Panc1 (cell line): Measurements from ENCODE around the gene MYH10. TPM values are rescaled to one million over a fixed set of nuclear protein-coding genes. Genes with fewer than 3 reads are reported as not detected.

Experiments used
- ATAC-seq: fragments of 200-7000 bp; cut with Tn5 transposase; 2 replicates; pipeline ENCODE4 v1.9.1; 2020; ENCODE audit warnings: mild to moderate bottlenecking, moderate library complexity
- BruUV-seq: library from RNA; stranded (reverse); fragments of 400-500 nt; replicated peaks from 2 replicates; lab custom pipeline; 2021; lab: Mats Ljungman, UMichigan
- CTCF ChIA-PET: fragments of 300-600 bp; sonication (Branson Sonifier 250); formaldehyde crosslinking; loops from one replicate; lab custom pipeline; 2022; ENCODE audit warnings: antibody characterized with exemption; lab: Charles Lee
- POLR2A ChIA-PET: fragments of 300-600 bp; sonication (Branson Sonifier 250); formaldehyde crosslinking; loops from one replicate; lab custom pipeline; 2022; ENCODE audit warnings: antibody characterized with exemption; lab: Charles Lee
- DNase-seq: peaks from one replicate; pipeline ENCODE4 v3.0.0-alpha.2; 2010; ENCODE audit warnings: low read depth, low spot score
- H3K27ac ChIP-seq: 2 replicates; pipeline ENCODE4 v1.5.1; 2011; ENCODE audit warnings: mild to moderate bottlenecking, low read length, inconsistent platforms
- H3K27me3 ChIP-seq: fragments of 200-500 bp; sonication (Bioruptor generic); 2 replicates; pipeline ENCODE4 v1.6.0; 2014; ENCODE audit warnings: low read length, inconsistent platforms; ENCODE audit not compliant: control insufficient read depth, insufficient read depth
- H3K36me3 ChIP-seq: fragments of 200-500 bp; sonication (Bioruptor generic); 2 replicates; pipeline ENCODE4 v1.5.1; 2014; ENCODE audit warnings: inconsistent platforms, mild to moderate bottlenecking, low read length, moderate library complexity; ENCODE audit not compliant: control insufficient read depth, insufficient read depth
- H3K4me1 ChIP-seq: 2 replicates; pipeline ENCODE4 v1.5.1; 2011; ENCODE audit warnings: inconsistent platforms, mild to moderate bottlenecking, low read length, moderate library complexity; ENCODE audit not compliant: control insufficient read depth, insufficient read depth
- H3K4me3 ChIP-seq, 2 experiments: 2 replicates each; pipeline ENCODE4 v1.5.1; 2011 to 2012; ENCODE audit warnings: low read depth in 2 of 2, low read length in 2 of 2, mild to moderate bottlenecking in 2 of 2, inconsistent platforms in 1 of 2, moderate library complexity in 1 of 2
- H3K9me3 ChIP-seq: fragments of 200-500 bp; sonication (Bioruptor generic); 2 replicates; pipeline ENCODE4 v1.5.1; 2014; ENCODE audit warnings: low read depth, mild to moderate bottlenecking, inconsistent platforms, low read length, moderate library complexity; ENCODE audit not compliant: control insufficient read depth, insufficient read depth
- POLR2AphosphoS5 ChIP-seq: IDR thresholded peaks from 2 replicates; pipeline ENCODE4 v1.6.1; 2012; ENCODE audit warnings: mild to moderate bottlenecking, low read depth, low read length, moderate library complexity
- SIN3A ChIP-seq: IDR thresholded peaks from 2 replicates; pipeline ENCODE4 v1.6.1; 2012; ENCODE audit warnings: low read depth, mild to moderate bottlenecking, low read length, moderate library complexity, borderline replicate concordance; ENCODE audit not compliant: insufficient read depth
- TCF7L2 ChIP-seq: IDR thresholded peaks from 2 replicates; pipeline ENCODE4 v1.6.1; 2011; ENCODE audit warnings: mild to moderate bottlenecking, low read depth, low read length, inconsistent platforms
- in situ Hi-C: cut with HindIII; loops from 2 replicates; pipeline ENCODE4 v1.10.0; 2016; ENCODE audit warnings: low sequenced_read_pairs, low pct_unique_long_range_greater_than_20kb
- intact Hi-C: fragments of 100-400 bp; cut with micrococcal nuclease; formaldehyde crosslinking; loops from one replicate; pipeline ENCODE4 v1.10.0; 2022; ENCODE audit not compliant: unreplicated experiment
- total RNA-seq: library from RNA; stranded (reverse); gene quantifications from one replicate; pipeline ENCODE4 v1.2.1, GENCODE V29; 2021; ENCODE audit not compliant: unreplicated experiment
- TF ChIP-seq, protein P1 (sequence below): fragments of 450-650 bp; IDR thresholded peaks from 2 replicates; pipeline ENCODE4 v1.5.1; 2017; ENCODE audit warnings: mild to moderate bottlenecking
- TF ChIP-seq, protein P2 (sequence below), 2 experiments: IDR thresholded peaks; 2 replicates each; pipeline ENCODE4 v1.6.1; 2011 to 2012; ENCODE audit warnings: low read depth in 2 of 2, control low read depth in 1 of 2, low read length in 1 of 2, mild to moderate bottlenecking in 1 of 2, moderate library complexity in 1 of 2; ENCODE audit not compliant: insufficient read depth in 1 of 2

The MYH10 gene
- total RNA-seq, 1 experiment from 2014 or later, result 36.5 TPM

DNA sequence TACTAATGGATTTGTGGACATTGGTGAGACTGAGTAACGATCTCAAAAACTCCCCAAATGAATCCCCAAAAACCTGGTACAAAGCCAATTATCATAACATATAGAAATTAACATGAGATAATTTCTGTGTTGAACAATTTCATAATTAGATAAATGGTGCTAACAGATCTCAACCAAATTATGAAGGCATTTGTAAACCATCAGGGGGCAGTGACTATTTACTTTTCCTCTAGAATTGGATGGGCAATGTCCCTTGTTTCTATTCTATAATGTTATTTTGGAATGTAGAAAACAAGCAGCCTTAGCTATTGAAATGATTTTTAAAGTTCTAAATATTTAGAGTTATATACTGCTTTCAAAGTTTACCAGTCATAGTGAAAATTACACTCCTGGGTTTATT lies 57.8 kb downstream of the MYH10 start:
- Histone ChIP-seq H3K36me3 (no peaks in the 10 kb centered on the region; the same call in 1 of the 2 replicates), H3K27ac (no peak overlapping the region), H3K4me1 (no peaks in the 10 kb centered on the region), H3K4me3 (no peak overlapping the region), H3K27me3 (no peaks in the 10 kb centered on the region), H3K9me3 (no peaks in the 10 kb centered on the region)
- intact Hi-C loops, result no loop called here
- ChIA-PET POLR2A (no interaction called here), CTCF (interaction anchor here (0.5 kb wide), 1 partner anchor 173 kb away, joined by 3 read pairs; no protein-coding TSS in a partner anchor)
- DNase-seq (no peak), ATAC-seq (no peak)
- BruUV-seq, result no TSS peak
- TF ChIP-seq SIN3A, result no peak
- TF ChIP-seq POLR2AphosphoS5, result no peak
- no peak for TF ChIP-seq TCF7L2
- TF ChIP-seq, protein P1, sequence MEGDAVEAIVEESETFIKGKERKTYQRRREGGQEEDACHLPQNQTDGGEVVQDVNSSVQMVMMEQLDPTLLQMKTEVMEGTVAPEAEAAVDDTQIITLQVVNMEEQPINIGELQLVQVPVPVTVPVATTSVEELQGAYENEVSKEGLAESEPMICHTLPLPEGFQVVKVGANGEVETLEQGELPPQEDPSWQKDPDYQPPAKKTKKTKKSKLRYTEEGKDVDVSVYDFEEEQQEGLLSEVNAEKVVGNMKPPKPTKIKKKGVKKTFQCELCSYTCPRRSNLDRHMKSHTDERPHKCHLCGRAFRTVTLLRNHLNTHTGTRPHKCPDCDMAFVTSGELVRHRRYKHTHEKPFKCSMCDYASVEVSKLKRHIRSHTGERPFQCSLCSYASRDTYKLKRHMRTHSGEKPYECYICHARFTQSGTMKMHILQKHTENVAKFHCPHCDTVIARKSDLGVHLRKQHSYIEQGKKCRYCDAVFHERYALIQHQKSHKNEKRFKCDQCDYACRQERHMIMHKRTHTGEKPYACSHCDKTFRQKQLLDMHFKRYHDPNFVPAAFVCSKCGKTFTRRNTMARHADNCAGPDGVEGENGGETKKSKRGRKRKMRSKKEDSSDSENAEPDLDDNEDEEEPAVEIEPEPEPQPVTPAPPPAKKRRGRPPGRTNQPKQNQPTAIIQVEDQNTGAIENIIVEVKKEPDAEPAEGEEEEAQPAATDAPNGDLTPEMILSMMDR, result no peak; the same call in 1 of the 2 replicates
- TF ChIP-seq, protein P2, sequence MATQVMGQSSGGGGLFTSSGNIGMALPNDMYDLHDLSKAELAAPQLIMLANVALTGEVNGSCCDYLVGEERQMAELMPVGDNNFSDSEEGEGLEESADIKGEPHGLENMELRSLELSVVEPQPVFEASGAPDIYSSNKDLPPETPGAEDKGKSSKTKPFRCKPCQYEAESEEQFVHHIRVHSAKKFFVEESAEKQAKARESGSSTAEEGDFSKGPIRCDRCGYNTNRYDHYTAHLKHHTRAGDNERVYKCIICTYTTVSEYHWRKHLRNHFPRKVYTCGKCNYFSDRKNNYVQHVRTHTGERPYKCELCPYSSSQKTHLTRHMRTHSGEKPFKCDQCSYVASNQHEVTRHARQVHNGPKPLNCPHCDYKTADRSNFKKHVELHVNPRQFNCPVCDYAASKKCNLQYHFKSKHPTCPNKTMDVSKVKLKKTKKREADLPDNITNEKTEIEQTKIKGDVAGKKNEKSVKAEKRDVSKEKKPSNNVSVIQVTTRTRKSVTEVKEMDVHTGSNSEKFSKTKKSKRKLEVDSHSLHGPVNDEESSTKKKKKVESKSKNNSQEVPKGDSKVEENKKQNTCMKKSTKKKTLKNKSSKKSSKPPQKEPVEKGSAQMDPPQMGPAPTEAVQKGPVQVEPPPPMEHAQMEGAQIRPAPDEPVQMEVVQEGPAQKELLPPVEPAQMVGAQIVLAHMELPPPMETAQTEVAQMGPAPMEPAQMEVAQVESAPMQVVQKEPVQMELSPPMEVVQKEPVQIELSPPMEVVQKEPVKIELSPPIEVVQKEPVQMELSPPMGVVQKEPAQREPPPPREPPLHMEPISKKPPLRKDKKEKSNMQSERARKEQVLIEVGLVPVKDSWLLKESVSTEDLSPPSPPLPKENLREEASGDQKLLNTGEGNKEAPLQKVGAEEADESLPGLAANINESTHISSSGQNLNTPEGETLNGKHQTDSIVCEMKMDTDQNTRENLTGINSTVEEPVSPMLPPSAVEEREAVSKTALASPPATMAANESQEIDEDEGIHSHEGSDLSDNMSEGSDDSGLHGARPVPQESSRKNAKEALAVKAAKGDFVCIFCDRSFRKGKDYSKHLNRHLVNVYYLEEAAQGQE (IDR thresholded peaks at IDR 0.05; ENCODE audit: insufficient read depth in 1 of 2, low read depth in 2 of 2, low read length in 1 of 2), result no peak
- in situ Hi-C loops, result no loop called here

DNA sequence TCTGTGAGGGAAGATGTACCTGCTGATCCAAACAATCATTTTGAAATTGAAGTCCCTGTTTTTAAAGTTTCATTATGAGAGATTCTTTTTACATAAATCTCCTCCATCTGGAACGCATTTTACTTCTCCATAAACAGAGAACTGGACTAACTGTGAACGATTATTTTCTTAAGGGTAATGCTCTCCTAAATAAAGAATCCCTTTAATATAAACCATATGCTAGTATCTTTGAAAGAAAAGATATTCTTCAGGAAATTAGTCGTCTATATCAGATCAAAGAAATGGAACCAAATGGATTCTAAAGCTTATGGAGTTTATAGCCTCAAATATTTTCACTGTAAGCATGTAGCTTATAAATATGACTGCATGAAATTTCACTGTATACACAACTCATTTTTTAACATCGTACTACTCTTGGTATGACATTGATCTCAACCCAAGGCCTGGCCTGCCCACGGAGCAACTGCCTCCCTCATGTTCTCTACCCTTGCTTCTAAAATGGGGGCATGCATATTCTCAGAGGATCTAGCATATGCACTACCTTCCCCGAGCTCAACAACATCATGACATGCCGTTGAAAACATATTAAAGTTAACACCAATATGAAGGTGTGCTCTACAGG lies 66.4 kb downstream of the MYH10 start:
- Histone ChIP-seq H3K27me3 (no peaks in the 10 kb centered on the region), H3K4me3 (no peak overlapping the region), H3K36me3 (no peaks in the 10 kb centered on the region), H3K27ac (no peak overlapping the region), H3K4me1 (no peaks in the 10 kb centered on the region), H3K9me3 (no peaks in the 10 kb centered on the region)
- no peak for ATAC-seq
- no peak for DNase-seq
- ChIA-PET CTCF (no interaction called here), POLR2A (no interaction called here)
- no TSS peak for BruUV-seq
- TF ChIP-seq TCF7L2 (no peak), POLR2AphosphoS5 (no peak), SIN3A (no peak)
- TF ChIP-seq, protein P2 (IDR thresholded peaks at IDR 0.05; ENCODE audit: insufficient read depth in 1 of 2, low read depth in 2 of 2, low read length in 1 of 2), result no peak
- TF ChIP-seq, protein P1, result no peak
- intact Hi-C loops (no loop called here), in situ Hi-C loops (no loop called here)
